Endothelial cell of umbilical vein (primary cell): ENCODE measurements around the gene GUCY2D. TPM values are rescaled to one million over a fixed set of nuclear protein-coding genes. Genes with fewer than 3 reads are reported as not detected.
"Not testable (repeated sequence)": the region's sequence is repeated elsewhere in the genome, so short reads cannot be mapped to it uniquely, and the experiment has no call there.

Experiments used
- BruUV-seq: library from RNA; stranded (reverse); fragments of 400-500 nt; replicated peaks from 2 replicates; lab custom pipeline; 2021; lab: Mats Ljungman, UMichigan
- CTCF ChIA-PET: fragments of 300-600, 350-600 bp; sonication (Branson Sonifier 250); formaldehyde crosslinking; loops from one replicate; lab custom pipeline; 2021; ENCODE audit warnings: antibody characterized with exemption, inconsistent platforms; lab: Charles Lee
- POLR2A ChIA-PET: fragments of 300-600, 350-600 bp; sonication (Branson Sonifier 250); formaldehyde crosslinking; loops from one replicate; lab custom pipeline; 2021; ENCODE audit warnings: antibody characterized with exemption, inconsistent platforms; lab: Charles Lee
- DNase-seq: peaks from one replicate; pipeline ENCODE4 v3.0.0-alpha.2; 2011; ENCODE audit warnings: low read depth, low spot score
- FAIRE-seq: peaks from 2 replicates; lab custom pipeline; 2011; peaks lifted over from hg19 to GRCh38; lab: Jason Lieb, UNC
- H2AFZ ChIP-seq: 2 replicates; pipeline ENCODE4 v1.6.0; 2012; ENCODE audit warnings: low read depth, low read length, control low read depth, inconsistent platforms
- H3K27ac ChIP-seq: 2 replicates; pipeline ENCODE4 v1.5.1; 2011; ENCODE audit warnings: low read depth, mild to moderate bottlenecking, control low read depth, low read length, moderate library complexity; ENCODE audit not compliant: insufficient read depth
- H3K27me3 ChIP-seq, 2 experiments: 2 replicates each; pipeline versions ENCODE4 v1.6.0 to v1.6.1; 2011; ENCODE audit warnings: low read length in 2 of 2, mixed read lengths in 1 of 2; ENCODE audit not compliant: control insufficient read depth in 2 of 2, insufficient read depth in 2 of 2
- H3K36me3 ChIP-seq, 2 experiments: 2 replicates in 1 of 2; 3 replicates in 1 of 2; pipeline ENCODE4 v1.5.1; 2011; ENCODE audit warnings: low read length in 2 of 2, mild to moderate bottlenecking in 1 of 2, moderate library complexity in 1 of 2; ENCODE audit not compliant: control insufficient read depth in 2 of 2, insufficient read depth in 2 of 2; ENCODE audit errors: extremely low read depth in 1 of 2
- H3K4me1 ChIP-seq: 3 replicates; pipeline ENCODE4 v1.5.1; 2011; ENCODE audit warnings: mild to moderate bottlenecking, low read length; ENCODE audit not compliant: control insufficient read depth, insufficient read depth; ENCODE audit errors: extremely low read depth
- H3K4me2 ChIP-seq: 2 replicates; pipeline ENCODE4 v1.6.1; 2011; ENCODE audit warnings: low read length, control low read depth, mixed read lengths; ENCODE audit not compliant: insufficient read depth
- H3K4me3 ChIP-seq, 3 experiments: fragments of 200-600 bp in 1 of 3; sonication (generic), shearing (Covaris generic) in 1 of 3; replicated peaks in 1 of 3; 2 replicates each; pipeline ENCODE4 v1.5.1; 2011 to 2016; ENCODE audit warnings: control low read depth in 3 of 3, low read length in 3 of 3, mild to moderate bottlenecking in 2 of 3, inconsistent platforms in 1 of 3, low read depth in 1 of 3, moderate library complexity in 1 of 3; ENCODE audit not compliant: insufficient read depth in 1 of 3
- H3K79me2 ChIP-seq: 2 replicates; pipeline ENCODE4 v1.6.0; 2012; ENCODE audit warnings: low read length, inconsistent platforms; ENCODE audit not compliant: control insufficient read depth, insufficient read depth
- H3K9ac ChIP-seq: replicated peaks from 2 replicates; pipeline ENCODE3; 2011; ENCODE audit warnings: low read length, control low read depth; ENCODE audit not compliant: insufficient read depth; ENCODE audit errors: extremely low read depth
- H3K9me1 ChIP-seq: replicated peaks from 3 replicates; pipeline ENCODE4 v1.6.0; 2011; ENCODE audit warnings: mild to moderate bottlenecking, low read length; ENCODE audit not compliant: control insufficient read depth, insufficient read depth; ENCODE audit errors: extremely low read depth
- H3K9me3 ChIP-seq: replicated peaks from 2 replicates; pipeline ENCODE4 v1.5.1; 2012; ENCODE audit warnings: low read length, inconsistent platforms; ENCODE audit not compliant: control insufficient read depth, insufficient read depth
- H4K20me1 ChIP-seq: replicated peaks from 2 replicates; pipeline ENCODE3; 2011; ENCODE audit warnings: mild to moderate bottlenecking, low read length; ENCODE audit not compliant: control insufficient read depth, insufficient read depth; ENCODE audit errors: extremely low read depth
- CTCF ChIP-seq, 2 donors: IDR thresholded peaks; 1 replicate in 1 of 2; 2 replicates in 1 of 2; pipeline ENCODE4 v1.5.1; 2011; ENCODE audit warnings: low read length in 2 of 2, mild to moderate bottlenecking in 2 of 2, moderate library complexity in 2 of 2, control low read depth in 1 of 2, inconsistent platforms in 1 of 2, low read depth in 1 of 2; ENCODE audit not compliant: insufficient read depth in 1 of 2; ENCODE audit errors: extremely low read depth in 1 of 2
- EZH2 ChIP-seq: IDR thresholded peaks from 2 replicates; pipeline ENCODE4 v1.6.1; 2012; ENCODE audit warnings: borderline replicate concordance, low read depth, mild to moderate bottlenecking, moderate library complexity, low read length, inconsistent platforms; ENCODE audit not compliant: severe bottlenecking
- FOS ChIP-seq: IDR thresholded peaks from 2 replicates; pipeline ENCODE4 v1.6.1; 2011; ENCODE audit warnings: mild to moderate bottlenecking, low read length, moderate library complexity, borderline replicate concordance; ENCODE audit not compliant: insufficient read depth
- GATA2 ChIP-seq: IDR thresholded peaks from 2 replicates; pipeline ENCODE4 v1.7.0; 2011; ENCODE audit warnings: low read depth, mild to moderate bottlenecking, moderate library complexity, mixed read lengths, low read length; ENCODE audit not compliant: insufficient read length, insufficient read depth
- JUN ChIP-seq: IDR thresholded peaks from 2 replicates; pipeline ENCODE4 v1.6.1; 2011; ENCODE audit warnings: borderline replicate concordance, low read depth; ENCODE audit not compliant: insufficient read length, insufficient read depth
- MAX ChIP-seq: IDR thresholded peaks from 2 replicates; pipeline ENCODE4 v1.6.1; 2011; ENCODE audit not compliant: insufficient read depth, insufficient read length
- MYC ChIP-seq: IDR thresholded peaks from one replicate; pipeline ENCODE4 v1.6.1; 2011; ENCODE audit warnings: mild to moderate bottlenecking, low read depth, low read length
- POLR2A ChIP-seq: IDR thresholded peaks from 2 replicates; pipeline ENCODE4 v1.6.1; 2012; ENCODE audit warnings: low read depth, mild to moderate bottlenecking, control low read depth, low read length
- POLR2AphosphoS5 ChIP-seq: IDR thresholded peaks from 2 replicates; pipeline ENCODE4 v1.6.1; 2012; ENCODE audit warnings: low read depth, mild to moderate bottlenecking, control low read depth, low read length, moderate library complexity; ENCODE audit not compliant: insufficient read depth
- dilution Hi-C: fragments of 300-500 bp; cut with MboI; formaldehyde crosslinking; loops from one replicate; pipeline ENCODE4 v1.15.0; 2019; ENCODE audit warnings: low sequenced_read_pairs; ENCODE audit not compliant: extremely low pct_ligation_motif_present
- intact Hi-C: fragments of 100-400 bp; cut with micrococcal nuclease; formaldehyde crosslinking; loops from one replicate; pipeline ENCODE4 v1.10.0; 2022
- polyA plus RNA-seq, 4 experiments: library from polyadenylated mRNA; depleted of rRNA in 3 of 4; stranded (reverse) in 3 of 4; unstranded in 1 of 4; fragments of >200 nt; gene quantifications; 2 replicates each; pipeline versions ENCODE4 v1.2.1 to v1.2.3, GENCODE V29; 2011 to 2012; ENCODE audit warnings: missing spikeins in 1 of 4
- total RNA-seq: library from RNA; stranded (reverse); gene quantifications from 2 replicates; pipeline ENCODE4 v1.2.3, GENCODE V29; 2021

GUCY2D gene
- total and polyA plus RNA-seq, 2 donors (not counting 3 experiments of a cell fraction or from before 2014, with no cell fraction given), result not detected

GRCh38 chr17:8022360-8023003 lies 20.1 kb downstream of the GUCY2D start:
- no peak for TF ChIP-seq GATA2
- no peak for TF ChIP-seq POLR2A
- no peak for TF ChIP-seq POLR2AphosphoS5
- TF ChIP-seq EZH2, result no peak
- no peak for TF ChIP-seq MYC
- TF ChIP-seq MAX, result no peak
- TF ChIP-seq JUN, result no peak
- TF ChIP-seq CTCF (IDR thresholded peaks at IDR 0.05; ENCODE audit: extremely low read depth in 1 of 2, insufficient read depth in 1 of 2, low read depth in 1 of 2, low read length in 2 of 2), result no peak
- TF ChIP-seq FOS, result no peak
- ChIA-PET POLR2A (no interaction called here), CTCF (interaction anchor here (5.6 kb wide), 1 partner anchor 19 kb away, joined by 23 read pairs; no protein-coding TSS in a partner anchor)
- Histone ChIP-seq H2AFZ (no peak overlapping the region), H3K4me2 (no peak overlapping the region), H3K9me1 (no peaks in the 10 kb centered on the region), H3K27me3 (peaks cover 6 to 10% of the 10 kb centered on the region in 2 experiments), H3K9ac (no peak overlapping the region), H4K20me1 (no peaks in the 10 kb centered on the region), H3K4me1 (no peaks in the 10 kb centered on the region), H3K36me3 (no peaks in the 10 kb centered on the region), H3K4me3 (no peak overlapping the region), H3K9me3 (no peaks in the 10 kb centered on the region), H3K79me2 (no peaks in the 10 kb centered on the region), H3K27ac (no peak overlapping the region)
- FAIRE-seq (no peak), DNase-seq (no peak)
- dilution Hi-C loops (no loop called here), intact Hi-C loops (no loop called here)
- BruUV-seq, result no TSS peak

GRCh38 chr17:8024161-8024560 lies 21.7 kb downstream of the GUCY2D start:
- H2AFZ ChIP-seq, BruUV-seq, H3K4me2 ChIP-seq, H3K27ac ChIP-seq, dilution Hi-C loops, H3K79me2 ChIP-seq, H3K9ac ChIP-seq, H4K20me1 ChIP-seq, H3K4me3 ChIP-seq, POLR2A ChIA-PET, H3K4me1 ChIP-seq, H3K27me3 ChIP-seq, DNase-seq, intact Hi-C loops, FAIRE-seq, H3K9me1 ChIP-seq, H3K36me3 ChIP-seq, H3K9me3 ChIP-seq: not testable (repeated sequence)
- CTCF ChIA-PET, result interaction anchor here (2.5 to 5.6 kb wide), 2 partner anchors 7 to 17 kb away, joined by 9 to 23 read pairs; no protein-coding TSS in a partner anchor
